DND-41 (cell line): Measurements from ENCODE around the gene SPINT2.
"Not testable (repeated sequence)": the region's sequence is repeated elsewhere in the genome, so short reads cannot be mapped to it uniquely, and the experiment has no call there.

Source experiments
- ATAC-seq: fragments of 200-7000 bp; cut with Tn5 transposase; 3 replicates; pipeline ENCODE4 v1.9.1; 2021; ENCODE audit warnings: low read depth; ENCODE audit not compliant: insufficient read depth
- DNase-seq: peaks from one replicate; pipeline ENCODE4 v3.0.0-alpha.2; 2020
- H2AFZ ChIP-seq: 2 replicates; pipeline ENCODE4 v1.6.0; 2012; ENCODE audit warnings: low read depth, low read length
- H3K27ac ChIP-seq: 2 replicates; pipeline ENCODE4 v1.5.1; 2012; ENCODE audit warnings: low read length, inconsistent platforms
- H3K27me3 ChIP-seq: fragments of 200-600 bp; sonication (generic); 2 replicates; pipeline ENCODE4 v1.6.0; 2012; ENCODE audit warnings: low read length, mild to moderate bottlenecking, inconsistent platforms; ENCODE audit not compliant: insufficient read depth, poor library complexity
- H3K36me3 ChIP-seq: 2 replicates; pipeline ENCODE4 v1.5.1; 2012; ENCODE audit warnings: low read length, inconsistent platforms; ENCODE audit not compliant: insufficient read depth
- H3K4me1 ChIP-seq: 2 replicates; pipeline ENCODE4 v1.5.1; 2012; ENCODE audit warnings: mild to moderate bottlenecking, low read length; ENCODE audit not compliant: insufficient read depth
- H3K4me2 ChIP-seq: 2 replicates; pipeline ENCODE4 v1.6.0; 2012; ENCODE audit warnings: mild to moderate bottlenecking, moderate library complexity, low read length, inconsistent platforms; ENCODE audit not compliant: insufficient read depth
- H3K4me3 ChIP-seq, 2 experiments: fragments of 200-600 bp in 1 of 2; shearing (Covaris generic) in 1 of 2; 2 replicates each; pipeline ENCODE4 v1.5.1; 2012 to 2016; ENCODE audit warnings: inconsistent platforms in 2 of 2, low read length in 2 of 2, mild to moderate bottlenecking in 2 of 2, low read depth in 1 of 2, moderate library complexity in 1 of 2
- H3K79me2 ChIP-seq: 2 replicates; pipeline ENCODE4 v1.6.0; 2012; ENCODE audit warnings: low read length, inconsistent platforms; ENCODE audit not compliant: insufficient read depth
- H3K9ac ChIP-seq: 2 replicates; pipeline ENCODE4 v1.6.0; 2012; ENCODE audit warnings: low read depth, mild to moderate bottlenecking, inconsistent platforms, low read length, moderate library complexity
- H3K9me3 ChIP-seq: 2 replicates; pipeline ENCODE4 v1.5.1; 2012; ENCODE audit warnings: low read length, moderate library complexity, mild to moderate bottlenecking, inconsistent platforms; ENCODE audit not compliant: insufficient read depth, severe bottlenecking
- H4K20me1 ChIP-seq: 2 replicates; pipeline ENCODE4 v1.6.0; 2012; ENCODE audit warnings: low read length; ENCODE audit not compliant: insufficient read depth
- CTCF ChIP-seq: IDR thresholded peaks from 2 replicates; pipeline ENCODE4 v1.5.1; 2012; ENCODE audit warnings: borderline replicate concordance, low read length, moderate library complexity, mild to moderate bottlenecking; ENCODE audit not compliant: poor library complexity, severe bottlenecking; ENCODE audit errors: extremely low read depth
- EZH2 ChIP-seq: IDR thresholded peaks from 3 replicates; pipeline ENCODE4 v1.6.1; 2012; ENCODE audit warnings: borderline replicate concordance, low read depth, mild to moderate bottlenecking, moderate library complexity, low read length, inconsistent platforms; ENCODE audit not compliant: severe bottlenecking

The SPINT2 gene

GRCh38 chr19:38223119-38223523, 41.3 kb upstream of the SPINT2 start:
- Histone ChIP-seq H3K27ac (no peak overlapping the region), H3K9ac (no peak overlapping the region), H3K4me2 (no peak overlapping the region), H3K4me1 (no peaks in the 10 kb centered on the region), H3K27me3 (peaks cover 3% of the 10 kb centered on the region), H2AFZ (no peak overlapping the region), H3K4me3 (no peak overlapping the region), H3K9me3 (no peaks in the 10 kb centered on the region), H3K79me2 (no peaks in the 10 kb centered on the region), H4K20me1 (no peaks in the 10 kb centered on the region), H3K36me3 (no peaks in the 10 kb centered on the region)
- no peak for DNase-seq
- TF ChIP-seq CTCF (no peak), EZH2 (no peak)
- no peak for ATAC-seq

- no peak overlapping the region for H3K27ac ChIP-seq
- no peak overlapping the region for H2AFZ ChIP-seq
- no peaks in the 10 kb centered on the region for H3K79me2 ChIP-seq
- no peaks in the 10 kb centered on the region for H3K36me3 ChIP-seq
- ATAC-seq, result no peak
- peaks cover 3% of the 10 kb centered on the region for H3K27me3 ChIP-seq
- H3K4me3 ChIP-seq, result no peak overlapping the region
- TF ChIP-seq CTCF (no peak), EZH2 (no peak)
- no peak overlapping the region for H3K9ac ChIP-seq
- H3K4me2 ChIP-seq, result no peak overlapping the region
- DNase-seq, result no peak
- no peaks in the 10 kb centered on the region for H4K20me1 ChIP-seq
- no peaks in the 10 kb centered on the region for H3K9me3 ChIP-seq
- H3K4me1 ChIP-seq, result no peaks in the 10 kb centered on the region
These were observed 40.8 kb upstream of the SPINT2 start for GRCh38 chr19:38223617-38224013.

GRCh38 chr19:38224014-38224862, 40.1 kb upstream of the SPINT2 start, which contains the start of gene DPF1:
Gene DPF1 (minus strand): TSS chr19:38224222. CDS start chr19:38224142, 80 bp downstream.
- ATAC-seq (peak; percentile 69), DNase-seq (peak; percentile 49)
- no peak within 1 kb of the TSS for H3K27ac ChIP-seq
- H3K36me3 ChIP-seq, result no peaks in the 10 kb centered on the region
- peaks cover 3% of the 10 kb centered on the region for H3K27me3 ChIP-seq
- H3K79me2 ChIP-seq, result no peaks in the 10 kb centered on the region
- no peak within 1 kb of the TSS for H3K4me3 ChIP-seq
- no peak within 1 kb of the TSS for H3K4me2 ChIP-seq
- no peaks in the 10 kb centered on the region for H4K20me1 ChIP-seq
- no peak for TF ChIP-seq EZH2
- TF ChIP-seq CTCF, result no peak
- no peaks in the 10 kb centered on the region for H3K9me3 ChIP-seq
- H2AFZ ChIP-seq, result no peak within 1 kb of the TSS
- no peak within 1 kb of the TSS for H3K9ac ChIP-seq
- H3K4me1 ChIP-seq, result no peaks in the 10 kb centered on the region

- not testable (repeated sequence) for H3K27me3 ChIP-seq, H3K4me2 ChIP-seq, H3K4me3 ChIP-seq, H2AFZ ChIP-seq, H4K20me1 ChIP-seq, H3K36me3 ChIP-seq, H3K9ac ChIP-seq, H3K27ac ChIP-seq, ATAC-seq, DNase-seq, H3K79me2 ChIP-seq, H3K9me3 ChIP-seq, H3K4me1 ChIP-seq
These were observed 39.5 kb upstream of the SPINT2 start for GRCh38 chr19:38224863-38225218.
